K562 (cell line): ENCODE measurements around the gene ACBD3.

Experiments used
- BRD4 ChIP-seq: fragments of 200-600 bp; sonication (generic); IDR thresholded peaks from 2 replicates; pipeline ENCODE4 v1.6.1; 2017; ENCODE audit warnings: inconsistent platforms
- EZH2 ChIP-seq: IDR thresholded peaks from 2 replicates; pipeline ENCODE4 v1.6.1; 2012; ENCODE audit warnings: low read depth, mild to moderate bottlenecking, inconsistent platforms, low read length, borderline replicate concordance
- FOS ChIP-seq: IDR thresholded peaks from 3 replicates; pipeline ENCODE4 v1.6.1; 2011; ENCODE audit not compliant: insufficient read length; ENCODE audit errors: extremely low read depth
- HDAC2 ChIP-seq: fragments of 450-650 bp; IDR thresholded peaks from 2 replicates; pipeline ENCODE4 v1.6.1; 2016; ENCODE audit warnings: mild to moderate bottlenecking
- HES1 ChIP-seq: fragments of 450-650 bp; IDR thresholded peaks from 2 replicates; pipeline ENCODE4 v1.6.1; 2016; ENCODE audit warnings: low read depth, mild to moderate bottlenecking, moderate library complexity
- MTF1 ChIP-seq: fragments of 250-450 bp; sonication (Bioruptor Pico); IDR thresholded peaks from 2 replicates; pipeline ENCODE4 v1.9.0; 2021; ENCODE audit warnings: moderate library complexity, mild to moderate bottlenecking, inconsistent platforms, borderline replicate concordance
- SIN3A ChIP-seq, 2 experiments: fragments of 150-350 bp in 1 of 2; IDR thresholded peaks; 2 replicates each; pipeline ENCODE4 v1.6.1; 2011 to 2016; ENCODE audit warnings: borderline replicate concordance in 2 of 2, low read depth in 2 of 2, low read length in 2 of 2, mild to moderate bottlenecking in 2 of 2, moderate library complexity in 2 of 2; ENCODE audit not compliant: control insufficient read depth in 1 of 2
- USF2 ChIP-seq: sonication (generic); formaldehyde crosslinking; IDR thresholded peaks from 2 replicates; pipeline ENCODE4 v1.5.0; 2020; ENCODE audit warnings: missing genetic modification reagents

GRCh38 chr1:226220473-226221189 is 34.1 kb upstream of the ACBD3 start:
- TF ChIP-seq BRD4 (no peak), FOS (no peak), HDAC2 (no peak), MTF1 (CRISPR knock-in tag) (no peak), EZH2 (no peak), USF2 (CRISPR knock-in tag) (no peak), SIN3A (IDR thresholded peaks at IDR 0.05; ENCODE audit: borderline replicate concordance in 2 of 2, control insufficient read depth in 1 of 2, low read depth in 2 of 2, low read length in 2 of 2) (no peak), HES1 (no peak)
